Fibroblast of skin of back (primary cell): Measurements from ENCODE around the gene RAET1G. TPM values are rescaled to one million over a fixed set of nuclear protein-coding genes. Genes with fewer than 3 reads are reported as not detected.
"Not testable (repeated sequence)": the region's sequence is repeated elsewhere in the genome, so short reads cannot be mapped to it uniquely, and the experiment has no call there.

Experiments
- DNase-seq: peaks from one replicate; pipeline ENCODE4 v3.0.0-alpha.2; 2013
- polyA plus RNA-seq, 2 experiments: library from polyadenylated mRNA; unstranded; fragments of 120-200 nt; gene quantifications; one replicate each; pipeline ENCODE4 v1.2.1, GENCODE V29; 2013; ENCODE audit not compliant: insufficient read length in 2 of 2

RAET1G gene
- 0.48 TPM for polyA plus RNA-seq (2013, experiment 1 of 2; ENCODE audit: insufficient read length)
- polyA plus RNA-seq (2013, experiment 2 of 2; ENCODE audit: insufficient read length), result 0.31 TPM

- DNase-seq, result peak; percentile 94
Observed at GRCh38 chr6:149922642-149923326, at the start of gene RAET1G. RAET1G (minus strand) TSS chr6:149923121; CDS start chr6:149923010, 111 bp downstream.

GRCh38 chr6:149969635-149970034, 46.7 kb upstream of the RAET1G start:
- no peak for DNase-seq

- not testable (repeated sequence) for DNase-seq
Observed at GRCh38 chr6:149968909-149969308, 46.0 kb upstream of the RAET1G start.

- DNase-seq, result not testable (repeated sequence)
Observed at GRCh38 chr6:149967999-149968398, 45.1 kb upstream of the RAET1G start.

- no peak for DNase-seq
Observed at GRCh38 chr6:149967591-149967990, 44.7 kb upstream of the RAET1G start.

- DNase-seq, result not testable (repeated sequence)
Observed at GRCh38 chr6:149966319-149966718, 43.4 kb upstream of the RAET1G start.

- DNase-seq, result peak; percentile 10
Observed at GRCh38 chr6:149965194-149966020, 42.5 kb upstream of the RAET1G start.

GRCh38 chr6:149964308-149965193, 41.6 kb upstream of the RAET1G start:
- peak; percentile 27 for DNase-seq

- peak; percentile 91 for DNase-seq
Observed at GRCh38 chr6:149963462-149964307, 40.8 kb upstream of the RAET1G start, which contains the start of gene ULBP1. ULBP1 (plus strand) TSS chr6:149963943; CDS start chr6:149964050, 107 bp downstream.

GRCh38 chr6:149963212-149963461, 40.2 kb upstream of the RAET1G start:
- peak; percentile 83 for DNase-seq

- DNase-seq, result no peak
Observed at GRCh38 chr6:149962461-149963211, 39.7 kb upstream of the RAET1G start.

GRCh38 chr6:149961728-149962425, 39.0 kb upstream of the RAET1G start:
- peak; percentile 19 for DNase-seq

GRCh38 chr6:149960488-149960887, 37.6 kb upstream of the RAET1G start:
- DNase-seq, result no peak

- DNase-seq, result not testable (repeated sequence)
Observed at GRCh38 chr6:149959806-149960205, 36.9 kb upstream of the RAET1G start.

- not testable (repeated sequence) for DNase-seq
Observed at GRCh38 chr6:149958124-149958523, 35.2 kb upstream of the RAET1G start.

GRCh38 chr6:149955654-149956317, 32.9 kb upstream of the RAET1G start:
- DNase-seq, result not testable (repeated sequence)

- DNase-seq, result not testable (repeated sequence)
Observed at GRCh38 chr6:149954984-149955653, 32.2 kb upstream of the RAET1G start.

- DNase-seq, result not testable (repeated sequence)
Observed at GRCh38 chr6:149954328-149954983, 31.5 kb upstream of the RAET1G start.
